HG03108 (cell line): ENCODE measurements around the gene KRT32.
"Not testable (repeated sequence)": the region's sequence is repeated elsewhere in the genome, so short reads cannot be mapped to it uniquely, and the experiment has no call there.

Source experiments
- ATAC-seq: cut with Tn5 transposase; IDR thresholded peaks from one replicate; pipeline ENCODE4 v1.9.1; 2021; ENCODE audit warnings: moderate library complexity; ENCODE audit not compliant: unreplicated experiment

The KRT32 gene

GRCh38 chr17:41430376-41430775, 36.8 kb downstream of the KRT32 start:
- not testable (repeated sequence) for ATAC-seq

- ATAC-seq: no peak
These were observed 37.5 kb downstream of the KRT32 start for GRCh38 chr17:41429667-41430066.

- ATAC-seq: no peak
These were observed 38.4 kb downstream of the KRT32 start for GRCh38 chr17:41428591-41429291.

- no peak for ATAC-seq
These were observed 43.0 kb downstream of the KRT32 start, which contains the start of gene KRT37 for GRCh38 chr17:41424111-41424635. TSS of gene KRT37 (minus strand) at chr17:41424585. CDS start at chr17:41424523, 62 bp downstream.

- ATAC-seq: not testable (repeated sequence)
These were observed 44.6 kb downstream of the KRT32 start for GRCh38 chr17:41422586-41422985.

GRCh38 chr17:41421617-41422016, 45.6 kb downstream of the KRT32 start:
- no peak for ATAC-seq

- no peak for ATAC-seq
These were observed 46.1 kb downstream of the KRT32 start for GRCh38 chr17:41421116-41421515.

- ATAC-seq: no peak
These were observed 47.1 kb downstream of the KRT32 start for GRCh38 chr17:41420134-41420533.

GRCh38 chr17:41419716-41420115, 47.5 kb downstream of the KRT32 start:
- ATAC-seq: no peak

GRCh38 chr17:41418116-41418860, 48.9 kb downstream of the KRT32 start:
- no peak for ATAC-seq

- no peak for ATAC-seq
These were observed 49.6 kb downstream of the KRT32 start for GRCh38 chr17:41417576-41418015.

GRCh38 chr17:41417127-41417526, 50.1 kb downstream of the KRT32 start:
- no peak for ATAC-seq

- no peak for ATAC-seq
These were observed 50.7 kb downstream of the KRT32 start for GRCh38 chr17:41416479-41416878.

- ATAC-seq: no peak
These were observed 51.3 kb downstream of the KRT32 start for GRCh38 chr17:41415833-41416335.

- ATAC-seq: no peak
These were observed 51.8 kb downstream of the KRT32 start for GRCh38 chr17:41415411-41415810.

- ATAC-seq: no peak
These were observed 53.2 kb downstream of the KRT32 start for GRCh38 chr17:41413982-41414381.

GRCh38 chr17:41413353-41413957, 53.7 kb downstream of the KRT32 start:
- ATAC-seq: no peak

GRCh38 chr17:41411072-41411840, 55.9 kb downstream of the KRT32 start:
- no peak for ATAC-seq
